B cell (primary cell): ENCODE measurements around the gene TRPV4. TPM values are rescaled to one million over a fixed set of nuclear protein-coding genes. Genes with fewer than 3 reads are reported as not detected.

ENCODE experiments used
- ATAC-seq: fragments of 200-7000 bp; cut with Tn5 transposase; one replicate; pipeline ENCODE4 v1.10.0; 2021; ENCODE audit warnings: low read depth, mild to moderate bottlenecking, moderate number of reproducible peaks, moderate library complexity
- CTCF ChIA-PET: fragments of 350-600 bp; sonication (Branson Sonifier 250); formaldehyde crosslinking; loops from one replicate; lab custom pipeline; 2021; ENCODE audit warnings: antibody characterized with exemption, inconsistent platforms; lab: Charles Lee
- POLR2A ChIA-PET: fragments of 350-600 bp; sonication (Branson Sonifier 250); formaldehyde crosslinking; loops from one replicate; lab custom pipeline; 2021; ENCODE audit warnings: antibody characterized with exemption; lab: Charles Lee
- DNase-seq: peaks from one replicate; pipeline ENCODE4 v3.0.0; 2013
- H2AFZ ChIP-seq: 2 replicates; pipeline ENCODE4 v1.6.1; 2012; ENCODE audit warnings: mild to moderate bottlenecking, low read depth, low read length; ENCODE audit not compliant: insufficient read depth, poor library complexity, severe bottlenecking
- H3K27ac ChIP-seq, 2 donors: 1 replicate in 1 of 2; 2 replicates in 1 of 2; pipeline ENCODE4 v1.5.1; 2012 to 2013; ENCODE audit warnings: low read length in 2 of 2, mild to moderate bottlenecking in 2 of 2, moderate library complexity in 1 of 2
- H3K27me3 ChIP-seq, 4 experiments: fragments of 200-600 bp in 1 of 4; sonication (generic) in 1 of 4; replicated peaks in 1 of 4; 1 replicate in 2 of 4; 2 replicates in 2 of 4; pipeline versions ENCODE4 v1.6.1 to v1.7.0; 2013 to 2016; ENCODE audit warnings: low read length in 3 of 4, mild to moderate bottlenecking in 2 of 4, mixed read lengths in 1 of 4, moderate library complexity in 1 of 4; ENCODE audit not compliant: insufficient read depth in 4 of 4, control insufficient read depth in 3 of 4; ENCODE audit errors: control extremely low read depth in 1 of 4
- H3K36me3 ChIP-seq, 2 experiments: replicated peaks in 1 of 2; 1 replicate in 1 of 2; 2 replicates in 1 of 2; pipeline versions ENCODE4 v1.6.1 to v1.7.1; 2013; ENCODE audit warnings: low read length in 1 of 2; ENCODE audit not compliant: insufficient read depth in 2 of 2, control insufficient read depth in 1 of 2; ENCODE audit errors: control extremely low read depth in 1 of 2, extremely low read depth in 1 of 2
- H3K4me1 ChIP-seq, 2 donors: fragments of 200-600 bp in 1 of 2; sonication (generic) in 1 of 2; 1 replicate in 1 of 2; 2 replicates in 1 of 2; pipeline versions ENCODE4 v1.5.1 to v1.6.1; 2013 to 2017; ENCODE audit warnings: low read length in 2 of 2; ENCODE audit not compliant: control insufficient read depth in 2 of 2, insufficient read depth in 2 of 2
- H3K4me2 ChIP-seq: replicated peaks from 2 replicates; pipeline ENCODE3; 2012; ENCODE audit warnings: mild to moderate bottlenecking, low read depth, low read length; ENCODE audit not compliant: poor library complexity, severe bottlenecking
- H3K4me3 ChIP-seq, 5 experiments: fragments of 200-600 bp in 1 of 5; sonication (generic) in 1 of 5; 1 replicate in 3 of 5; 2 replicates in 2 of 5; pipeline versions ENCODE4 v1.5.1 to v1.7.0; 2011 to 2016; ENCODE audit warnings: low read length in 4 of 5, mild to moderate bottlenecking in 4 of 5, low read depth in 2 of 5, control low read depth in 1 of 5, moderate library complexity in 1 of 5; ENCODE audit not compliant: insufficient read depth in 1 of 5; ENCODE audit errors: control extremely low read depth in 1 of 5, extremely low read depth in 1 of 5
- H3K79me2 ChIP-seq: fragments of 200-600 bp; sonication (generic); one replicate; pipeline ENCODE4 v1.6.0; 2016; ENCODE audit warnings: low read length; ENCODE audit not compliant: control insufficient read depth, insufficient read depth
- H3K9ac ChIP-seq: fragments of 200-600 bp; sonication (generic); 2 replicates; pipeline ENCODE4 v1.6.1; 2017; ENCODE audit warnings: mild to moderate bottlenecking, low read length, moderate library complexity
- H3K9me3 ChIP-seq, 3 donors: one replicate each; pipeline versions ENCODE4 v1.6.1 to v1.7.1; 2013; ENCODE audit warnings: low read length in 2 of 3; ENCODE audit not compliant: control insufficient read depth in 2 of 3, insufficient read depth in 1 of 3; ENCODE audit errors: control extremely low read depth in 1 of 3
- H4K20me1 ChIP-seq: 2 replicates; pipeline ENCODE4 v1.6.0; 2012; ENCODE audit warnings: mild to moderate bottlenecking, low read length; ENCODE audit not compliant: insufficient read depth, control insufficient read depth, poor library complexity, severe bottlenecking
- H3K27ac Mint-ChIP-seq: one replicate; pipeline ENCODE4 v1.8.0; 2021; ENCODE audit warnings: mixed read lengths
- H3K27me3 Mint-ChIP-seq: one replicate; pipeline ENCODE4 v1.8.0; 2021; ENCODE audit warnings: mixed read lengths
- H3K4me1 Mint-ChIP-seq: one replicate; pipeline ENCODE4 v1.8.0; 2021; ENCODE audit warnings: mixed read lengths
- H3K4me3 Mint-ChIP-seq: one replicate; pipeline ENCODE4 v1.8.0; 2021; ENCODE audit warnings: mixed read lengths
- H3K9me3 Mint-ChIP-seq: one replicate; pipeline ENCODE4 v1.8.0; 2022; ENCODE audit warnings: mixed read lengths; ENCODE audit not compliant: insufficient read depth
- EZH2 ChIP-seq: IDR thresholded peaks from 2 replicates; pipeline ENCODE4 v1.6.1; 2012; ENCODE audit warnings: borderline replicate concordance, low read depth, mild to moderate bottlenecking, moderate library complexity, low read length; ENCODE audit not compliant: insufficient read depth, poor library complexity, severe bottlenecking
- WGBS: methylation state at CpG from one replicate; pipeline ENCODE4 v1.1.5; 2013; ENCODE audit warnings: missing lambda C conversion rate; ENCODE audit not compliant: insufficient coverage; 5-methylcytosine and 5-hydroxymethylcytosine counted together
- intact Hi-C: fragments of 100-400 bp; cut with micrococcal nuclease; formaldehyde crosslinking; loops from one replicate; pipeline ENCODE4 v1.10.0; 2022
- polyA plus RNA-seq: library from polyadenylated mRNA; depleted of rRNA; stranded (reverse); fragments of >200 nt; gene quantifications from 2 replicates; pipeline ENCODE4 v1.2.3, GENCODE V29; 2012
- total RNA-seq, 2 donors: library from RNA; stranded (reverse); fragments of 120-200 nt in 1 of 2; gene quantifications; 1 replicate in 1 of 2; 2 replicates in 1 of 2; pipeline versions ENCODE4 v1.2.3 to v1.2.4, GENCODE V29; 2013 to 2022
- TF ChIP-seq, protein P1 (sequence below): fragments of 200-600 bp; IDR thresholded peaks from one replicate; pipeline ENCODE4 v1.8.0; 2022; ENCODE audit warnings: antibody characterized with exemption, mild to moderate bottlenecking

TRPV4 gene
- total and polyA plus RNA-seq, 2 donors (not counting 1 experiment from before 2014, with no cell fraction given) = not detected

DNA sequence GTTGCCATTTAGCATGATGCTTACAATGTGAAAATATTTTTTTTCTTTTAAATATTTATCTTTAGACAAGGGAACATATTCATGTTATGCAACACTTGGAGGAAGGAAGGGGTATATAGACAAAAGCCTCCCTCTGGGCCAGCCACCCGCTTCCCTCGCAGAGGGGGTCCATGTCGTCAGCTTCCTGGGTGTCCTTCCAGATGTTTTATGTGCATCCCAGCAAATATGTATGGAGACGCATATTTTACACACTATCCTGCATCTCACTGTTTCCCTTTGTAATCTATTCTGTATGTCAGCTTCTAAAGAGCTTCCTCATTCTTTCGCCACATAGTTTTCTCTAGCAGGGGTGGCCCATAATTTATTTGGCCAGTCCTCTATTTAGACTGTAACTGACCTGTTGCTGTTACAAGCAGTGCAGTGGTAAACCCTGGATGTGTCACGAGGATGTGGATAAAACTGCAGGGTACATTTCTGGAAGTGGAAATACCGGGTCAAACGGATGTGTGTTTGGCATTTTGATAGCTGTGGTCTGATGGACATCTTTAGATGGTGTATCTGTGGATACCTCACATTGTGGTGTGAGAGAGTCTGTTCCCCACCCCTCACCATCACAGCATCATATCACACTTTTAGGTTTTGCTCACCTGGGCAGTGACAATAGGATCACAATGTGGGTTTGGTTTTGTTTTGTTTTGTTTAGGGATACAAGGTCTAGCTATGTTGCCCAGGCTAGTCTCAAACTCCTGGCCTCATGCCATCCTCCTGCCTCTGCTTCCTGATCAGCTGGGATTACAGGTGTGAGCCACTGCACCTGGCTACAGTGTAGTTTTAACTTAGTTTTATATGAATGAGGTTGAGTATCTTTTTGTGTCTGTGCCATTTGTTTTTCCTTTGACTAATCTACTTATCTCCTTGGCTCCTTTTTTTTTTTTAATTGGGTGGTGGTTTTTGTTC, 87.9 kb downstream of the TRPV4 start:
- no peaks in the 10 kb centered on the region for H3K4me1 Mint-ChIP-seq
- no peak for DNase-seq
- no peak for TF ChIP-seq EZH2
- TF ChIP-seq, protein P1, sequence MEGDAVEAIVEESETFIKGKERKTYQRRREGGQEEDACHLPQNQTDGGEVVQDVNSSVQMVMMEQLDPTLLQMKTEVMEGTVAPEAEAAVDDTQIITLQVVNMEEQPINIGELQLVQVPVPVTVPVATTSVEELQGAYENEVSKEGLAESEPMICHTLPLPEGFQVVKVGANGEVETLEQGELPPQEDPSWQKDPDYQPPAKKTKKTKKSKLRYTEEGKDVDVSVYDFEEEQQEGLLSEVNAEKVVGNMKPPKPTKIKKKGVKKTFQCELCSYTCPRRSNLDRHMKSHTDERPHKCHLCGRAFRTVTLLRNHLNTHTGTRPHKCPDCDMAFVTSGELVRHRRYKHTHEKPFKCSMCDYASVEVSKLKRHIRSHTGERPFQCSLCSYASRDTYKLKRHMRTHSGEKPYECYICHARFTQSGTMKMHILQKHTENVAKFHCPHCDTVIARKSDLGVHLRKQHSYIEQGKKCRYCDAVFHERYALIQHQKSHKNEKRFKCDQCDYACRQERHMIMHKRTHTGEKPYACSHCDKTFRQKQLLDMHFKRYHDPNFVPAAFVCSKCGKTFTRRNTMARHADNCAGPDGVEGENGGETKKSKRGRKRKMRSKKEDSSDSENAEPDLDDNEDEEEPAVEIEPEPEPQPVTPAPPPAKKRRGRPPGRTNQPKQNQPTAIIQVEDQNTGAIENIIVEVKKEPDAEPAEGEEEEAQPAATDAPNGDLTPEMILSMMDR = no peak
- H3K27ac ChIP-seq = no peak overlapping the region
- H3K4me3 Mint-ChIP-seq = no peak overlapping the region
- ChIA-PET CTCF (interaction anchor here (0.6 kb wide), 1 partner anchor 96 kb away, joined by 3 read pairs; no protein-coding TSS in a partner anchor), POLR2A (no interaction called here)
- H3K27me3 ChIP-seq = no peaks in the 10 kb centered on the region
- H3K9ac ChIP-seq = no peak overlapping the region
- H3K4me1 ChIP-seq = no peaks in the 10 kb centered on the region
- no peaks in the 10 kb centered on the region for H3K9me3 Mint-ChIP-seq
- intact Hi-C loops = no loop called here
- H3K4me3 ChIP-seq = no peak overlapping the region
- no peaks in the 10 kb centered on the region for H3K79me2 ChIP-seq
- H3K4me2 ChIP-seq = no peak overlapping the region
- H3K27me3 Mint-ChIP-seq = peaks cover 4% of the 10 kb centered on the region
- H4K20me1 ChIP-seq = no peaks in the 10 kb centered on the region
- H3K9me3 ChIP-seq = no peaks in the 10 kb centered on the region
- no peak overlapping the region for H3K27ac Mint-ChIP-seq
- 20% methylated on average over 4 of the region's 8 CpGs for WGBS
- no peak for ATAC-seq
- no peak overlapping the region for H2AFZ ChIP-seq
- no peaks in the 10 kb centered on the region for H3K36me3 ChIP-seq

DNA sequence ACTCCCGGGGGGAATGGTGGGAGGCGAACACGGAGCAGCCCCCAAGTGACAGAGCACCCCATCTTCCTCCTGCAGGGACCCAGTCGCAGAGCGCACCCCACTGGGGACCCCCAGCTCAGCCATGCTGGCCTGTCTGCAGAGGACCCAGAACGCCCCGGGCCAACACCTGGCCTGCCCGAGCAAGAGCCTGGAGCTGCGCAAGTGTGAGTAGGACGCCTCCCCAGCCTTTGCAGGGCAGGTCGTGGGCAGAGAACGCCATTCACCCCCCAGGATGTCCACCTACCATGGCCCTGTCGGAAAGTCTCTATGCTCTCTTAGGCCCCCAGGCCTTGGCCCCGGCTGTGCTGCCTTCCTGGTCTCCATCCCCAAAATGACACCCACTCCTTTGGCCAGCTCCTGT, 89.2 kb downstream of the TRPV4 start:
- Histone ChIP-seq H3K4me2 (no peak overlapping the region), H3K9ac (no peak overlapping the region), H3K4me3 (no peak overlapping the region), H3K27ac (no peak overlapping the region), H4K20me1 (no peaks in the 10 kb centered on the region), H3K27me3 (no peaks in the 10 kb centered on the region), H3K9me3 (no peaks in the 10 kb centered on the region), H3K36me3 (no peaks in the 10 kb centered on the region), H3K79me2 (no peaks in the 10 kb centered on the region), H2AFZ (no peak overlapping the region), H3K4me1 (no peaks in the 10 kb centered on the region)
- DNase-seq = no peak
- no peak for ATAC-seq
- intact Hi-C loops = no loop called here
- no peak for TF ChIP-seq EZH2
- TF ChIP-seq, protein P1 = no peak
- POLR2A ChIA-PET = no interaction called here
- Mint-ChIP-seq H3K4me3 (no peak overlapping the region), H3K27ac (no peak overlapping the region), H3K27me3 (peaks cover 4% of the 10 kb centered on the region), H3K9me3 (no peaks in the 10 kb centered on the region), H3K4me1 (no peaks in the 10 kb centered on the region)
- CTCF ChIA-PET = no interaction called here
- 92% methylated on average over 14 of the region's 14 CpGs for WGBS
